Endothelial cell of umbilical vein (primary cell): Measurements from ENCODE around the gene NDST4. TPM values are rescaled to one million over a fixed set of nuclear protein-coding genes. Genes with fewer than 3 reads are reported as not detected.

Source experiments
- BruUV-seq: library from RNA; stranded (reverse); fragments of 400-500 nt; replicated peaks from 2 replicates; lab custom pipeline; 2021; lab: Mats Ljungman, UMichigan
- CTCF ChIA-PET: fragments of 300-600, 350-600 bp; sonication (Branson Sonifier 250); formaldehyde crosslinking; loops from one replicate; lab custom pipeline; 2021; ENCODE audit warnings: antibody characterized with exemption, inconsistent platforms; lab: Charles Lee
- POLR2A ChIA-PET: fragments of 300-600, 350-600 bp; sonication (Branson Sonifier 250); formaldehyde crosslinking; loops from one replicate; lab custom pipeline; 2021; ENCODE audit warnings: antibody characterized with exemption, inconsistent platforms; lab: Charles Lee
- DNase-seq: peaks from one replicate; pipeline ENCODE4 v3.0.0-alpha.2; 2011; ENCODE audit warnings: low read depth, low spot score
- FAIRE-seq: peaks from 2 replicates; lab custom pipeline; 2011; peaks lifted over from hg19 to GRCh38; lab: Jason Lieb, UNC
- H2AFZ ChIP-seq: 2 replicates; pipeline ENCODE4 v1.6.0; 2012; ENCODE audit warnings: low read depth, low read length, control low read depth, inconsistent platforms
- H3K27ac ChIP-seq: 2 replicates; pipeline ENCODE4 v1.5.1; 2011; ENCODE audit warnings: low read depth, mild to moderate bottlenecking, control low read depth, low read length, moderate library complexity; ENCODE audit not compliant: insufficient read depth
- H3K27me3 ChIP-seq, 2 experiments: 2 replicates each; pipeline versions ENCODE4 v1.6.0 to v1.6.1; 2011; ENCODE audit warnings: low read length in 2 of 2, mixed read lengths in 1 of 2; ENCODE audit not compliant: control insufficient read depth in 2 of 2, insufficient read depth in 2 of 2
- H3K36me3 ChIP-seq, 2 experiments: 2 replicates in 1 of 2; 3 replicates in 1 of 2; pipeline ENCODE4 v1.5.1; 2011; ENCODE audit warnings: low read length in 2 of 2, mild to moderate bottlenecking in 1 of 2, moderate library complexity in 1 of 2; ENCODE audit not compliant: control insufficient read depth in 2 of 2, insufficient read depth in 2 of 2; ENCODE audit errors: extremely low read depth in 1 of 2
- H3K4me1 ChIP-seq: 3 replicates; pipeline ENCODE4 v1.5.1; 2011; ENCODE audit warnings: mild to moderate bottlenecking, low read length; ENCODE audit not compliant: control insufficient read depth, insufficient read depth; ENCODE audit errors: extremely low read depth
- H3K4me2 ChIP-seq: 2 replicates; pipeline ENCODE4 v1.6.1; 2011; ENCODE audit warnings: low read length, control low read depth, mixed read lengths; ENCODE audit not compliant: insufficient read depth
- H3K4me3 ChIP-seq, 3 experiments: fragments of 200-600 bp in 1 of 3; sonication (generic), shearing (Covaris generic) in 1 of 3; replicated peaks in 1 of 3; 2 replicates each; pipeline ENCODE4 v1.5.1; 2011 to 2016; ENCODE audit warnings: control low read depth in 3 of 3, low read length in 3 of 3, mild to moderate bottlenecking in 2 of 3, inconsistent platforms in 1 of 3, low read depth in 1 of 3, moderate library complexity in 1 of 3; ENCODE audit not compliant: insufficient read depth in 1 of 3
- H3K79me2 ChIP-seq: 2 replicates; pipeline ENCODE4 v1.6.0; 2012; ENCODE audit warnings: low read length, inconsistent platforms; ENCODE audit not compliant: control insufficient read depth, insufficient read depth
- H3K9ac ChIP-seq: replicated peaks from 2 replicates; pipeline ENCODE3; 2011; ENCODE audit warnings: low read length, control low read depth; ENCODE audit not compliant: insufficient read depth; ENCODE audit errors: extremely low read depth
- H3K9me1 ChIP-seq: replicated peaks from 3 replicates; pipeline ENCODE4 v1.6.0; 2011; ENCODE audit warnings: mild to moderate bottlenecking, low read length; ENCODE audit not compliant: control insufficient read depth, insufficient read depth; ENCODE audit errors: extremely low read depth
- H3K9me3 ChIP-seq: replicated peaks from 2 replicates; pipeline ENCODE4 v1.5.1; 2012; ENCODE audit warnings: low read length, inconsistent platforms; ENCODE audit not compliant: control insufficient read depth, insufficient read depth
- H4K20me1 ChIP-seq: replicated peaks from 2 replicates; pipeline ENCODE3; 2011; ENCODE audit warnings: mild to moderate bottlenecking, low read length; ENCODE audit not compliant: control insufficient read depth, insufficient read depth; ENCODE audit errors: extremely low read depth
- CTCF ChIP-seq, 2 donors: IDR thresholded peaks; 1 replicate in 1 of 2; 2 replicates in 1 of 2; pipeline ENCODE4 v1.5.1; 2011; ENCODE audit warnings: low read length in 2 of 2, mild to moderate bottlenecking in 2 of 2, moderate library complexity in 2 of 2, control low read depth in 1 of 2, inconsistent platforms in 1 of 2, low read depth in 1 of 2; ENCODE audit not compliant: insufficient read depth in 1 of 2; ENCODE audit errors: extremely low read depth in 1 of 2
- EZH2 ChIP-seq: IDR thresholded peaks from 2 replicates; pipeline ENCODE4 v1.6.1; 2012; ENCODE audit warnings: borderline replicate concordance, low read depth, mild to moderate bottlenecking, moderate library complexity, low read length, inconsistent platforms; ENCODE audit not compliant: severe bottlenecking
- FOS ChIP-seq: IDR thresholded peaks from 2 replicates; pipeline ENCODE4 v1.6.1; 2011; ENCODE audit warnings: mild to moderate bottlenecking, low read length, moderate library complexity, borderline replicate concordance; ENCODE audit not compliant: insufficient read depth
- GATA2 ChIP-seq: IDR thresholded peaks from 2 replicates; pipeline ENCODE4 v1.7.0; 2011; ENCODE audit warnings: low read depth, mild to moderate bottlenecking, moderate library complexity, mixed read lengths, low read length; ENCODE audit not compliant: insufficient read length, insufficient read depth
- JUN ChIP-seq: IDR thresholded peaks from 2 replicates; pipeline ENCODE4 v1.6.1; 2011; ENCODE audit warnings: borderline replicate concordance, low read depth; ENCODE audit not compliant: insufficient read length, insufficient read depth
- MAX ChIP-seq: IDR thresholded peaks from 2 replicates; pipeline ENCODE4 v1.6.1; 2011; ENCODE audit not compliant: insufficient read depth, insufficient read length
- MYC ChIP-seq: IDR thresholded peaks from one replicate; pipeline ENCODE4 v1.6.1; 2011; ENCODE audit warnings: mild to moderate bottlenecking, low read depth, low read length
- POLR2A ChIP-seq: IDR thresholded peaks from 2 replicates; pipeline ENCODE4 v1.6.1; 2012; ENCODE audit warnings: low read depth, mild to moderate bottlenecking, control low read depth, low read length
- POLR2AphosphoS5 ChIP-seq: IDR thresholded peaks from 2 replicates; pipeline ENCODE4 v1.6.1; 2012; ENCODE audit warnings: low read depth, mild to moderate bottlenecking, control low read depth, low read length, moderate library complexity; ENCODE audit not compliant: insufficient read depth
- dilution Hi-C: fragments of 300-500 bp; cut with MboI; formaldehyde crosslinking; loops from one replicate; pipeline ENCODE4 v1.15.0; 2019; ENCODE audit warnings: low sequenced_read_pairs; ENCODE audit not compliant: extremely low pct_ligation_motif_present
- intact Hi-C: fragments of 100-400 bp; cut with micrococcal nuclease; formaldehyde crosslinking; loops from one replicate; pipeline ENCODE4 v1.10.0; 2022
- polyA plus RNA-seq, 4 experiments: library from polyadenylated mRNA; depleted of rRNA in 3 of 4; stranded (reverse) in 3 of 4; unstranded in 1 of 4; fragments of >200 nt; gene quantifications; 2 replicates each; pipeline versions ENCODE4 v1.2.1 to v1.2.3, GENCODE V29; 2011 to 2012; ENCODE audit warnings: missing spikeins in 1 of 4
- total RNA-seq: library from RNA; stranded (reverse); gene quantifications from 2 replicates; pipeline ENCODE4 v1.2.3, GENCODE V29; 2021

NDST4 gene
- total and polyA plus RNA-seq, 2 donors (not counting 3 experiments of a cell fraction or from before 2014, with no cell fraction given) = not detected

- TF ChIP-seq EZH2 = no peak
- BruUV-seq = no TSS peak
- FAIRE-seq = no peak
- Histone ChIP-seq H3K4me1 (no peaks in the 10 kb centered on the region), H3K4me2 (no peak overlapping the region), H4K20me1 (no peaks in the 10 kb centered on the region), H3K9me1 (no peaks in the 10 kb centered on the region), H3K36me3 (no peaks in the 10 kb centered on the region), H3K4me3 (no peak overlapping the region), H2AFZ (no peak overlapping the region), H3K27me3 (no peaks in the 10 kb centered on the region), H3K79me2 (no peaks in the 10 kb centered on the region), H3K9ac (no peak overlapping the region), H3K27ac (no peak overlapping the region), H3K9me3 (no peaks in the 10 kb centered on the region)
- intact Hi-C loops = no loop called here
- dilution Hi-C loops = no loop called here
- POLR2A ChIA-PET = no interaction called here
- no peak for DNase-seq
- CTCF ChIA-PET = no interaction called here
Observed at GRCh38 chr4:114839986-114840385, 273.4 kb downstream of the NDST4 start.

- Histone ChIP-seq H3K9me3 (no peaks in the 10 kb centered on the region), H3K9ac (no peak overlapping the region), H3K27me3 (peaks cover 0 to 2% of the 10 kb centered on the region in 2 experiments), H3K4me3 (no peak overlapping the region), H2AFZ (no peak overlapping the region), H3K27ac (no peak overlapping the region), H3K79me2 (no peaks in the 10 kb centered on the region), H4K20me1 (no peaks in the 10 kb centered on the region), H3K9me1 (no peaks in the 10 kb centered on the region), H3K36me3 (no peaks in the 10 kb centered on the region), H3K4me2 (no peak overlapping the region), H3K4me1 (no peaks in the 10 kb centered on the region)
- POLR2A ChIA-PET = no interaction called here
- TF ChIP-seq GATA2 (no peak), FOS (no peak), JUN (no peak), POLR2AphosphoS5 (no peak), EZH2 (no peak), POLR2A (no peak), MAX (no peak), CTCF (IDR thresholded peaks at IDR 0.05; ENCODE audit: extremely low read depth in 1 of 2, insufficient read depth in 1 of 2, low read depth in 1 of 2, low read length in 2 of 2) (no peak), MYC (no peak)
- CTCF ChIA-PET = no interaction called here
- no peak for FAIRE-seq
- DNase-seq = no peak
- dilution Hi-C loops = no loop called here
- BruUV-seq = no TSS peak
- intact Hi-C loops = no loop called here
Observed at GRCh38 chr4:114830628-114831027, 282.8 kb downstream of the NDST4 start.
